ENCODE results near the gene PDCD4. TPM values are rescaled to one million over a fixed set of nuclear protein-coding genes. Genes with fewer than 3 reads are reported as not detected.
A peak's percentile ranks its signal among the peaks of the same experiment; 100 is the strongest.

Gene PDCD4
- total and polyA plus RNA-seq, 10 of the 15 experiments (the other 5 are each of a cell fraction or from before 2014, with no cell fraction given) = 101 to 372 (median 171) TPM

GRCh38 chr10:110918643-110919348 lies 47.1 kb downstream of the PDCD4 start, which contains the start of gene BBIP1 (continued):
- TF ChIP-seq BRCA1 (IDR thresholded peaks at IDR 0.05; ENCODE audit: low read depth, low read length) (no peak), CBFB (IDR thresholded peaks at IDR 0.05; ENCODE audit: low read depth) (no peak), GABPA (IDR thresholded peaks at IDR 0.05; ENCODE audit: low read depth) (peak; percentile 95), FOXM1 (IDR thresholded peaks at IDR 0.05; ENCODE audit: low read depth, low read length) (no peak; the same call in 1 of the 2 replicates), ATF7 (IDR thresholded peaks at IDR 0.05; ENCODE audit: low read depth) (peak; percentile 94), SIN3A (IDR thresholded peaks at IDR 0.05; ENCODE audit: low read depth, low read length) (no peak), CHD2 (IDR thresholded peaks at IDR 0.05; ENCODE audit: borderline replicate concordance, low read depth, low read length) (no peak; the same call in 1 of the 2 replicates), TARDBP (IDR thresholded peaks at IDR 0.05; ENCODE audit: borderline replicate concordance) (peak; percentile 86; the same call in 1 of the 2 replicates), TCF3 (IDR thresholded peaks at IDR 0.05; ENCODE audit: borderline replicate concordance, insufficient read depth, low read depth, low read length) (no peak), HDAC6 (IDR thresholded peaks at IDR 0.05; ENCODE audit: unreplicated experiment) (no peak), HDAC2 (IDR thresholded peaks at IDR 0.05) (no peak), RB1 (IDR thresholded peaks at IDR 0.05; ENCODE audit: borderline replicate concordance) (peak; percentile 74), CEBPB (IDR thresholded peaks at IDR 0.05; ENCODE audit: borderline replicate concordance in 1 of 2, low read depth in 2 of 2, low read length in 2 of 2) (no peak), EZH2 (IDR thresholded peaks at IDR 0.05; ENCODE audit: borderline replicate concordance, control insufficient read depth, low read depth, low read length) (no peak), STAT3 (IDR thresholded peaks at IDR 0.05; ENCODE audit: low read depth, low read length) (no peak), ZBTB11 (CRISPR knock-in tag; IDR thresholded peaks at IDR 0.05) (no peak), SMC3 (IDR thresholded peaks at IDR 0.05; ENCODE audit: borderline replicate concordance, low read length) (no peak), KLF5 (IDR thresholded peaks at IDR 0.05; ENCODE audit: partially characterized antibody) (peak; percentile 81), ESRRA (IDR thresholded peaks at IDR 0.05; ENCODE audit: low read length) (no peak; the same call in 1 of the 2 replicates), CHD1 (IDR thresholded peaks at IDR 0.05; ENCODE audit: low read depth, low read length) (no peak), FOS (IDR thresholded peaks at IDR 0.05; ENCODE audit: borderline replicate concordance, extremely low read depth, insufficient read length) (no peak), CHD4 (IDR thresholded peaks at IDR 0.05) (no peak), HDGF (IDR thresholded peaks at IDR 0.05) (no peak; the same call in 1 of the 2 replicates), RAD51 (IDR thresholded peaks at IDR 0.05) (peak; percentile 29; the same call in 1 of the 2 replicates), NFXL1 (IDR thresholded peaks at IDR 0.05; ENCODE audit: borderline replicate concordance) (no peak), IRF3 (IDR thresholded peaks at IDR 0.05) (no peak), PML (IDR thresholded peaks at IDR 0.05; ENCODE audit: low read length) (peak; percentile 87), SREBF1 (IDR thresholded peaks at IDR 0.05; ENCODE audit: low read length) (no peak), PKNOX1 (IDR thresholded peaks at IDR 0.05) (peak; percentile 94)

All from GM12878 (cell line).